ENCODE measurements around the gene MAP6.
"Not testable (repeated sequence)": the region's sequence is repeated elsewhere in the genome, so short reads cannot be mapped to it uniquely, and the experiment has no call there.

The MAP6 gene

GRCh38 chr11:75591966-75592365, 76.9 kb downstream of the MAP6 start:
- DNase-seq (ENCODE audit: low read depth in 3 of 3), result no peak

GRCh38 chr11:75591371-75591770, 77.5 kb downstream of the MAP6 start:
- no peak for DNase-seq (ENCODE audit: low read depth in 3 of 3)

GRCh38 chr11:75589933-75590332, 78.9 kb downstream of the MAP6 start:
- no peak for DNase-seq (ENCODE audit: low read depth in 3 of 3)

DNA sequence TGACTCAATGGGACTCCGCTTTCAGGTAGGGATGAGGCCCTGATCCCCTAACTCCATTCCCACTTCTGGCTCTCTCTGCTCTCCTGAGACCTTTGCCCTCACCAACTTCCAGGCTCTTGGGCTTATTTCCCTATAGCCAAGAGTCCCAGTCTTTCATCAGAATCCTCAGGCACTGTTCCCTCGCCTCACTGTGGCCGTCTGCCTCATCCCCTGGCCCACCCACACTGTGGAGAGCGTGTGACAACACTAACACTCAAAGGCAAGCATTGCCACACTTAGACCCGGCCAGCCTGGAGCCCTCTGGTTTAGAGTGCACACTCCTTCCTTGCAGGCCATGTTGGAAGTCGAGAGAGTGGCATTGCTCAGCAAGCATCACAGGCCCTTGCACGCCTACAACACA, 79.8 kb downstream of the MAP6 start:
- DNase-seq (ENCODE audit: low read depth in 3 of 3), result no peak

GRCh38 chr11:75588051-75588481, 80.8 kb downstream of the MAP6 start:
- no peak for DNase-seq (ENCODE audit: low read depth in 3 of 3)

DNA sequence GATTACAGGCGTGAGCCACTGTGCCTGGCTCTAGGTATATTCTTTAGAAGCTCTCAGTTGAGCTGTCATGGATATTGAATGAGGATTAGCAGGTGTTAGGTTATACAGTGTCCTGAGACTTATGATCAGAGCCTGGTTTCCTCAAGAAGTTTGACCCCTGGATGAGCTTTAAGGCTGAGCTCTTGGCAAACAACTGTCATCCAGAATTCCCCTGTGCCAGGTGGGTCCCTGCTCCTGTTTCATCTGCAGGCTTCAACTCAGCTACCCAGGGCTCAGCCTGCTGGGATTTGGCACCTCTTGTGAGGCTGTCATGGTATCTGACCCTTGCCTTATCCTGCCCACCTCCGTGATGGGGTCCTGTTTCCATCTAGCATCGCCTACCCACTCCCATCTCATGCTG, 82.4 kb downstream of the MAP6 start:
- no peak for DNase-seq (ENCODE audit: low read depth in 3 of 3)

GRCh38 chr11:75585293-75585670, 83.6 kb downstream of the MAP6 start:
- DNase-seq (ENCODE audit: low read depth in 3 of 3), result no peak

DNA sequence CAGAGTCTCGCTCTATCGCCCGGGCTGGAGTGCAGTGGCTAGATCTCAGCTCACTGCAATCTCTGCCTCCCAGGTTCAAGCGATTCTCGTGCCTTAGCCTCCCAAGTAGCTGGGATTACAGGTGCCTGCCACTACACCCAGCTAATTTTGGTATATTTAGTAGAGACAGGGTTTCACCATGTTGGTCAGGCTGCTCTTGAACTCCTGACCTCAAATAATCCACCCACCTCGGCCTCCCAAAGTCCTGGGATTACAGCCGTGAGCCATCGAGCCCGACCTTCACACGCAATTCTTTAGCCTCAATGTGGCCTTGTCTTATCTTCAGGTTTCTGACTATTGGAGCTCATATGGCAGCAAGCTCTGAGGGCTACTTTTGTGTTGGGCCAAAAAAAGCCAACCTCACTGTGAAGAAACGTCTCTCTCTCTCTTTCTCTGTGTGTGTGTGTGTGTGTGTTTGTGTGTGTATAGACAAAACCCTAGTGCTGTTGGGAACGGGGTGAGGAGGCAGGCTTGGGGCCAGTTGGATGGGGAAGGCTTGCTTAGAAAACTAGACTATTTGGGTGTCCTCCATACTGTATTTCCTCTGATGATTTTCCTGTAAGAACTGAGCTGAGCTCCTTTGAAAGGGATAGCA, 84.1 kb downstream of the MAP6 start:
- not testable (repeated sequence) for DNase-seq (ENCODE audit: low read depth in 3 of 3)

DNA sequence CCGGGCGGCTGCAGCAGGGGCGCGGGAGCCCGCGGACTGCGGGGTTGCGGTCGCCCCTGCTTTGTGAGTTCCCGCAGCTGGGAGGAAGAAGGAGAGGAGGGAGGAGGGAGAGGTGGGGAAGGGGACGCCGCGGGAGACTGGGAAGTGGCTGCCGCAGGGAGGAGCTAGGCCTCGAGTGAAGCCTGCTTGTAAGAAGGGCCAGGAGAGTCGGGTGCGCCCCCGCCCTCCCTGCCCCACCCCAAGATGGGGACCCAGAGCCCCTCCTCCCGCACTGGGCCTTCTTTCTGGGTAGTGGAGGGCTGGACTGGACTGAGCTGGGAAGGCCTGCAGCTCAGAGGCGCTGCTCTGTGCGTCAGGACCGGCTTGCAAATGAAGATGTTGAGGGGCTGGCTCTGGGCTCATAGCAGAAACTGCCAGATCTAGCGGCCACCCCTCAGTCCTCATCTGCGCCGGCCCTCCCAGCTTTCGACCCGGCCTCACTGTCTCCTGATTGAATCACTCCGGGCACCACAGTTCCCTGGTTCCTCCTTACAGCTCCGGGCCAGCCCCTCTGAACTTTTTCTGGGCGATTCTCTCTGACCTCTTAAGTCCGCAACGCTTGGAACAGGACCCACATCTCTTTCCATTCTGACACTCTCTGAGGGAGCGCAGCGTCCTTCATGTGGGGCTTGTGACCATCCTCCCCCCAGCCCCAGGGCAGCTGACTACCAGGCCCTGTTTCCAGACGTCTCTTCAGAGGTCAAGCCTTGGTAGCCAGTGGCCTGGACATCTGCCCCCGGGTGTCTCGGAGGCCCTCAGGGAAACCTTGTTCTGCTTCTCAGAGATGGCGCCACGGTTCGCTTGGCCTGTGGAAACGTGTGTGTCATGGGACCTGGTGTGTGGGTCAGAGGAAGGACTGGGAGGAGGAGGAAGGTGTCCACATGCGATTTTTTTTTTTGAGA, 84.8 kb downstream of the MAP6 start:
- no peak for DNase-seq (ENCODE audit: low read depth in 3 of 3)

GRCh38 chr11:75582895-75583717, 85.7 kb downstream of the MAP6 start:
- DNase-seq (ENCODE audit: low read depth in 3 of 3), result peak in 1 of 3 experiments; percentile 39

GRCh38 chr11:75582506-75582894, 86.3 kb downstream of the MAP6 start:
- DNase-seq (ENCODE audit: low read depth in 3 of 3), result no peak

DNA sequence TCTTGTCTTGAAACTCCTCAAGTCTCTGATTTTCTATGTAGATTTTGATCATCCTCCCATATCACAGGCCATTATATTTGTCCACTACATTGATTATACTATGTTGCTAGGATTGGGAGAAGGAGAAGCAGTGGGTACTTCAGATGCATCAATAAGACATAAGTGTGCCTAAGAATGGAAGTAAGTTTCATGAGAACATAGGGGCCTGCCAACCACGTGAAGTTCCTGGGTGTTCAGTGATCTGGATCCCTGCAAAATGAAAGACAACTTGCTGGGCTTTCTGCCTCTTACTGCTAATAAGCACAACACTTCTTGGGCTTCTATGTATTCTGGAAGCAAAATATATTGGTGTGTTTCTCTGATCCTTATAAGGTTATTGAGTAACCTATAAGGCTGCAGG, 89.0 kb downstream of the MAP6 start:
- DNase-seq (ENCODE audit: low read depth in 3 of 3), result no peak

- DNase-seq (ENCODE audit: low read depth in 3 of 3), result no peak
Measured at GRCh38 chr11:75578977-75579376, 89.9 kb downstream of the MAP6 start.

- DNase-seq (ENCODE audit: low read depth in 3 of 3), result peak in 1 of 3 experiments; percentile 46
Measured at GRCh38 chr11:75577207-75577606, 91.6 kb downstream of the MAP6 start.

DNA sequence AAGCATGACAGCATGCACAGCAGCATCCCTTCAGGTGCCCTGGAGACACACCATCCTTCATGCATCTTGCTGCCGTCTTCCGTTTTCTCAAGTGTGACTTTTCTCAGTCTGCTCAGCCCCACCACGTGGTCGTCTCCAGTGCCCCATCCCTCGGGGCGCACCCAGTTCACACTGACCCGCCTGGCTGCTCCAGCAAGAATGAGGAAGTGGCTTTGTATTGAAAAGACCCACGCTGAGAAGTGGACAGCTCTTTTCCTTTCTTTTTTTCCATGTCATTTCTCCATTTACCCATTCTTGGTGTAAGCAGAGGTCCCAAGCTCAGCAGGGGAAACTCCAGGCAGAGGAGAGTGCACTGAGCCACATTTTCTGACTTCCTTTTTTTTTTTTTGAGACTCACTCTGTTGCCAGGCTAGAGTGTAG, 92.3 kb downstream of the MAP6 start:
- DNase-seq (ENCODE audit: low read depth in 3 of 3), result no peak

GRCh38 chr11:75576017-75576416, 92.8 kb downstream of the MAP6 start:
- no peak for DNase-seq (ENCODE audit: low read depth in 3 of 3)

DNA sequence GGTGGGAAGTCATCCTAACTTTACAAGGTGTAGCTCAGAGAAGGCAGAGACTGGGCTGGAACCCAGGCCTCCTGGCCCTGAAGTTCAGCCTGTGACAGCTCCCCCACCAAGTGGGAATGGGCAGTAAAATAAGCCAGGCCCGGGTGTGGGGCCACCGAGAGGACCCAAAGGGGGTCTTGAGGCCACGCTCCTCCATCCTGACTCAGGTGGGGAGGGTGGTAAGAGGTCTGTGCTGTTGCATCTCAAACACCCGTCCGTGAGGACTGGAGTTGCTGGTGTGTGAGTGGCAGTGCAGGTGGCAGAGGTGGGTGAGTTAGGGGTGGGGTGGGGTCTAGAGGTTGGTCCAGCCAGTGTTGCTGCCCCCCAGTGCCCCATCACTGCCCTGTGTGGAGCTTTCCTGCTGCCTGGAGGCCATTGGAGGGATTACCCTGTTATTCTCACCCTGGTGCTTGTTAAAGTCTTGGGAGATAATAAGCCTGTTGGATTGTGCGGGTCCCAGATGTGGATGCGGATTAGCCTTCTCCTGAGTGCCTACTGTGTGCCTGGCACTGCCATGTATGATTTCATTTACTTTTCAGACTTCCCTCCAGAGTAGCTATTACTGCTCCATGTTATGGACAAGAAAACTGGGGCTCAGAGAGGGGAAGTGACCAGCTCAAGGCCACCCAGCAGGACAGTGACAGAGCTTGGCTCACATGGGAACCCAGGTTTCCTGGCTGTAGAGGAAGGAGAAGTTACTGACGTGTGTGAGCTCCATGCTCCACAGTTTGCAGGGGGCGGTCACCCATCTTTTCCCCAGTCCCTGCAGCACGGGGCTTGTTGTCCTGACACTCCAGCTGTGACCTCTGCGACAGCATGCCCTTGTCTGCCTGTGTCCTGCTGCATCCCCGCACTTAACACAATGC, 93.9 kb downstream of the MAP6 start:
- no peak for DNase-seq (ENCODE audit: low read depth in 3 of 3)

DNA sequence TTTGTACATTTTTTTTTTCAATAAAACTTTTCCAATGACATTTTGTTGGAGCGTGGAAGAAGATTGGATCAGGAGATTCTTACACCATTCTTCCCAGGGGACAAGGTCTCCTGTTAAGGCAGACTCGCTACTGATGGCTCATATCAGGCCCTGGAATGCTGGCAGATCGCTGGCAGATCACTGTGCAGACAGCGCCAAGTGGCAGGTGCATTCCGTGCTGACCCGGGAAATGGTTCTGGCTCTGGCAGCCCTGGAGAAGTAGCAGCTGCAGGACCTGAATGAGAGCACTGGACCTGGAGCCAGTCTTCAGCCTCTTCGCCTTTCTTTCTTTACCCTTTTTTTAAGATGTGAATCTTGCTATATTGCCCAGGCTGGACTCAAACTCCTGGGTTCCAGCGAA, 96.1 kb downstream of the MAP6 start:
- DNase-seq (ENCODE audit: low read depth in 3 of 3), result no peak

- no peak for DNase-seq (ENCODE audit: low read depth in 3 of 3)
Measured at GRCh38 chr11:75571625-75572024, 97.2 kb downstream of the MAP6 start.

- DNase-seq (ENCODE audit: low read depth in 3 of 3), result no peak
Measured at GRCh38 chr11:75570559-75571139, 98.2 kb downstream of the MAP6 start.
